HG03095 (cell line): ENCODE data around the gene STK11.
"Not testable (repeated sequence)": the region's sequence is repeated elsewhere in the genome, so short reads cannot be mapped to it uniquely, and the experiment has no call there.

Experiments
- ATAC-seq: cut with Tn5 transposase; IDR thresholded peaks from one replicate; pipeline ENCODE4 v1.9.1; 2021; ENCODE audit warnings: moderate library complexity; ENCODE audit not compliant: unreplicated experiment

STK11 gene

DNA sequence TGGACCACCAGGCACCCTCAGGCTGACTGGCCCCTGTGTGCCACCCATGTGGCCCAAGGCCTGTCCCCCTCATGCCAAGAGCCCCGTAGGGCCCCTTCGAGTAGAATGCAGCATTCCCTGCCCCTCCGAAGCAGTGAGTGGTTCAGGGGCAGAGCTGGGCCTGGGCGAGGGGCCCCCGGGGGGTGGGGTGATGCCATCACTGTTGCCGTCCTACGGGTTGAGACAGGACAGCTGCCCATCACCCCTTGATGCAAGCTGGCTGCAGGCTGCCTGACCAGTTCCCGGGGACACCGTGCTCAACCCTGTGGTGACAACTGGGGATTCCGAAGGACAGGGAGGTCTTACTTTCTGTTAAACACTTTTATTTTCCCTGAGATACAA is 36.2 kb upstream of the STK11 start:
- no peak for ATAC-seq

DNA sequence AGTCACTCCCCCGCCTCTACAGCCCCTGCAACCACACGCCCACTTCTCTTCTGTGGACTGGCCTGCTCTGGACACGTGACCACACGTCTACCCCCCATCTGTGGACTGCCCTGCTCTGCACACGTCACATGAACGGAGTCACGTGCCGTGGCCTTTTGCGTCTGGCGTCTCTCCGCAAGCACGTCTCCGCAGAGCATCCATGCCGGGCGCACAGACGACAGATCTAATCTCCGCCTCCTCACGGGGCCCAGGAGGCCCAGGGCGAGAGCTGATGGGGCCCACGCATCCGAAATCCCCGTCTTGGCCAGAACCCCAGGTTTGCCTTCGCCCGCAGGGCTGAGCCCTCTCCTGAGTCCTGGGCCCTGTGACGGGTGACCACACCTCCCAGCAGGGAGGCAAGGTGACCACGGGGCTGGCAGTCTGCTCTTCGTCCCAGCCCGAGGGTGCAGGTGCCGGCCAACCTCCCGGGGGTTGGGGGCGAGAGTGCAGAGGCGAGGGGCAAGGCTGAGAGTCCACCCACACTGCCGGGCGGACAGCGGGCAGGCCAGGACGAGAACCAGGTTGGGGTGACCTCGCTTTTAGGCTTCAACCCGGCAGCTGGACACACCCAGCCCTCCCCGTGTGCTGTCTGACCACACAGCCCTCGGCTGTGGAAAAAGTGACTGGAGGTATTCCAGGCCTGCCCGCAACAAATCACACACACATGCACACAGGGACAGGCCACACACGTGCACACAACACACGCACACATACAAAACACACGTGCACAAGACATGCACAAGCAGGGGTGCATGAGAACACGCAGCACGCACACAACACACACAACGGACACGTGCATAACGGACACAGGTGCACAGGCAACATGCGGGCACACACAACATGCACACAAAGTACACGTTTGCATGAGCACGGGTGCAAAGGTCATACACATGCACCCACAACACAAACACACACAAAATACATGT is 35.4 kb upstream of the STK11 start:
- ATAC-seq: no peak

DNA sequence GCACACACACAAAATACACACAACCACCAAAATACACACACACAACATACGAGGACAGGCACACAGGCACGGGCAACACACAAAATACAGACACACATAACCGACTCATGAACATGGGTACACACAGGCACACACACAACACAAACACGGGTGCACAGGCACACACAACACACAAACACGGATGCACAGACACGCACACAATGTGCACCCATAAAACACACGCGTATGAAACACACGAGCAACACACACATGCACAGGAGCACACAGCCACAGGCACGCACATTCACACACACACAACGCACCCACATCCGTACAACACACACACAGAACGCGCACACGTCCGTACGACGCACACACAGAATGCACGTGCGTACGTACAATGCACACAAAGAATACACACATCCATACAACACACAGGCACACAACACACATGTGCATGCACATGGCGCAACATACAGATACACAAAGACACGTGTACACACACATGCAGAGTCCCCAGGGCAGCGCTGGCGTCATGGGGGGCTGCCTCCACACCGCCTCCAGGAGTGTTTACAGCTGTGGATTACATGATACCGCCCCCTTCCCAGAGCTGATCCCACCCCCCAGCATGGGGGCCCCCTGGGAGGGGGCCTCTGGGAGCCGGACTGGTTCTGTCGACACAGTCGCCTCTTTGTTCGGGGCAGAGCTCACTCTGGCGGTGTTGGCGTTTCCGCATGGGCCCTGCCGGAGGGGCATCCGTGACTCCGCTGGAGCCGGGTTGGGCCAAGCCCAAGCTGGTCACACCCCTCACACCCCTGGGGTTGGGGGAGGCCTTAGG is 34.4 kb upstream of the STK11 start:
- ATAC-seq: no peak

DNA sequence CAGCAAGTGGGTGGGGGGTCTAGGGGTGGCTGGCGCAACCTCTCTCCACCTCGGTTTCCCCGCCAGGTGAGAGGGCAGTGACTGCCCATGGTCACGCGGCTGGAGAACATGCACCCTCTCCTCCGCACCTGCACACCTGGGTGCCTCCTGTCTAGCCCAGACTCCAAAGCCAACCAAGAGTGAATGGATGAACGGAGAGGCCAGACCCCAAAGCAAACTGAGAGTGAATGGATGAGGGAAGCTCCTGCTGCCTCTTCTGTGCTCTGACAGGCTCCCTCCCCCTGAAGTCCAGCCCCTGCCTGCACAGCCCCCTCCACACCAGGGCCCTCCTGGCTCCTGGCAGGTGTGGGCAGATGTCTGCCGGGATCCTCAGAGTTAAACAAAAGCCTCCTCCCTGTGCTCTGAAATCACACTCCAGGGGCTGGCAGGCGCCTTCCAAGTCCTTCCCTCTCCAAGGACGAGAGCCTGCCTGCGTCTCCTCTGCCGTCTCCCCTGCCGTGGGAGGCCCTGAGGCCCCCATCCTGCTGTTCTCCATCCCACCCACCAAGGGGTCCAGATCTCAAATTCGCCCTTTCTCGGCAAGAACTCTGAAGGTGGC is 33.7 kb upstream of the STK11 start:
- ATAC-seq: no peak

DNA sequence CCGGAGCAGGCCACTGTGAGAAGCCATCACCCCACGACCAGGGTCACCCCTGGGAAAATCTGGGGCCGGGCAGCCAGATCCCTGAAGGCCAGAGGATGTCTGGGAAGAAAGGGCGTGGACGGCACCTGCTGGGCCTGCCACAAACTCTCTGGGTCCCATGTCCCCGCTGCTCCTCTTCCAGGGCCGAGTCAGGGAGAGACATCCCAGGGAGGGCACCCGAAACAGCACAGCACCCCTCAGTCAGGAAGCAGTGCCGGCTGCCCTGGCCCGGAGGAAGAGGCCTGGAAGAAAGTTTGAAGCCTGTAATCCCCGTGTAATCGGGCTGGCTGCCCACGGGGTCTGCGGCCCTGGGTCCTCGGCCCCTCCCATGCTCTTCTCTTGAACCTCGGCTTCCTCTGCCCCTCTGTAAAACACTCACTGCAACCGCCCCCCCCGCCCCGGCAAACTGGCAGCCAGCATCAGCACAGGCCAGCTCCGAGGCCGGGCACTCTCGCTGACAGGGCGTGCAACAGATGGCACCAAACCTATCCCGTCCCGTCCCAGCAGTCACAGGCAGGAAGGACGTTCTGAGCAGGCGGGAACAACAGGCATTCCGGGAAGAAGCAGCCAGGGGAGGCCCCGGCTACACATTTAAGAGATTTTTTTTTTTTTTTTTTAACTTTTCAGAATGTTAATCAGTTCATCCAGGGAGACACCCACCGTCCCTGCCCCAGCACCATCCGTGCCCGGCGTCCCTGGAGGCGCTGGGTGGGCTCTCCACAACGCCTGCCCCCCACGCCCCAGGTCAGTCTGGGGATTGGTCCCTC is 33.0 kb upstream of the STK11 start:
- no peak for ATAC-seq

DNA sequence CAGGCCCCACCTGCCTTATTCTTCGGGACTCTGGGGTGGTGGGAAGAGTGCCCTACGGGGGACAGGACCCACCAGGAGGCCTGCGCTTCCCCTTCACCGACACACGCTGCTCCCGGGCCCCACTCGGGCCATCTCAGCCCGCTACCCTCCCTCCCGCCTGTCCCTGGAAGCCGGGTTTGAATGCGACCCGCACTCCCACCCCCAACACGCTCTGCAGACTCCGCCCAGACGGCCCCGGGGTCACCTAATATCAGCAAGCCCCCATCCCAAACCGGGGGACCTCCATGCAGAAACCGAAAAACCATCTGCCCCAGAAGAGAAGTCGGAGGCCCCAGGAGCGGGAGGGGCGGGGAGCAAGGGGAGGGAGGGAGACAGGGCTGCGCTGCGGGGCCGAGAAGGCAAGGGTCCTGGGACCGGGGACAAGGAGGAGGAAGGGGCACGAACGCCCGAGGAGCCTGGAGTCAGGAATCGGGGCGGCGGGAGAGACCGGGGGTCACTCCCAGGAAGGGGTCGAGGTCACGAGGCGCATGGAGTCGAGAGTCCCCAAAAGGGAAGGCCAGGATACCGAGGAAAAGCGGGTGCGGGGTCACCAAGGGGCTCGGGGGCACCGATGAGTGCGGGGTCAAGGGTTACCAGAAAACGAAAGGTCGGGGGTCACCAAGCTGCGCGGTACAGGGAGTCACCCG is 32.3 kb upstream of the STK11 start:
- no peak for ATAC-seq

DNA sequence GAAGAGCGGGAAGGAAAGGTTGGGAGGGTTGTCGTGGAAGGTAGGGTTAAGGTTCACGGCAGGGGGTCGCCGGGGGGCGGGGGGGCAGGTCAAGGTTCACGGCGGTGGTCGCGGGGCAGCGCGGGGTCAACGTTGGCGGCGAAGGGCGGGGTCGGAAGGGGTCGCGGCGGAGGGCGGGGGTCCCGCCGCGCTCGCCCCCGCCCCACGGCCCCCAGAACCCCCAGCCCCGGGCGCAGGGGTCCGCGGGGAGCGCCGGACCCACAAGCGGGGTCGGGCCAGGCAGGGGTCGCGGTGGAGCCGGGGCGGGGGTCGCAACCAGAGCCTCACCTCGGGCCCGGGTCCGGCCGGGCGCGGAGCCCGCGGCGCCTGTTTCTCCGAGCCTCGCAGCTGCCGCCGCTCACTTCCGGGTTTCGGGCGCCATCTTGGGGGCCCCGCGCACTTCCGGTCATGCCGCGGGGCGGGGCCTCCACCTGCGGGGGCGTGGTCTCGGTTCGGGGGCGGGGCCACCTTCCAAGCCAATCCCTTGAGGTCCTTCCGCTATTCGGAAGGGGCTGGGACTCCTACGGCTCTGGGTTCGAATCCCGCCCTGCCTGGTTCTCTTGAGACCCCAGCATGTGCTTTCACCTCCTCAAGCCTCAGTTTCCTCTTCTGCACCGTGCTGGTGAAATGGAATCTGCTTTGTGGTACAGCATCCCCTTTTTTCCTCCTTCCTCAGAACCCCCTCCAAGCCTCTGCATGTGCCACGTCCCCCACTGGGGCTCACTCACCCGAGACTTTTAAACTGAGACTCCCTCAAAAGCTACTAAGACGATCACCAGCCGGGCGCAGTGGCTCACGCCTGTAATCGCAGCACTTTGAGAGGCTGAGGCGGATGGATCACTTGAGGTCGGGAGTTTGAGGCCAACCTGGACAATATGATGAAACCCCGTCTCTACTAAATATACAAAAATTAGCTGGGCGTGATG is 31.5 kb upstream of the STK11 start, which contains the start of gene SBNO2:
TSS of gene SBNO2 (minus strand) at position 424 of the 965 bp plus-strand sequence. CDS start 19,992 bp downstream, outside the sequence.
- peak; percentile 57 for ATAC-seq

DNA sequence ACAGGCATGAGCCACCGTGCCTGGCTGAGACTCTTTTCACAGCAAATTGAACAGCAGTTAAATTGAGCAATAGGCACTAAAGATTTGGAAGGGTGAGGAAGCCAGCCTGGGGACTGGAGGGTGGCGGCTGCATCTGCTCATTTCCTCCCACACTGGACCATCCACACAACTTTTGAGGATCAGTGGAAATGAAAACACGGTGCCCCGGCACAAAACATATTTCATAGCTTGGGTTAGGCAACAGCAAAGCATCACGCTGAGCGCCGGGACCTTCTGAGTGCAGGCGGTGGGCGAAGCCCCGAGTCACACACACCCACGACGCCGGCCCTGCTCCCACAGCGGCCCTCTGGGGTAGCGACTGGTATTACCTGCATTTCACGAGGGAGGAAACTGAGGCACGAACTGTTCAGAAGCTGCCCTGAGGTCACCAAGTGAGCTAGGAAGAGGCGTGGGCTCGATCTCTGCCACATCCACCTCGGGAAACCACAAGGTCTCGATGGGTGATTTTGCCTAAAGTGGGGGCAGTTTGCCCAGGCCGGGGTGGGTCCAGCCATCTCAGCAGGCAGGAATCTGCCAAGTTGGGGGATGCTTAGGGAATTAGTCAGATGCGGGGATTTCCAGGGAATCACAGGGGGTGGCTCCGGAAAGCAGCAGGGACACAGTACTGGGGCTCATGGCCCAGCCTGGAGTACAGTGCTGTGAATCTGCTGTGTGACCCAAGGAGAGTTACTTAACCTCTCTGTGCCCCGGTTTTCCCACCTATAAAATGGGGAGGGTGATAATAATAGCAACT is 28.1 kb upstream of the STK11 start:
- no peak for ATAC-seq

DNA sequence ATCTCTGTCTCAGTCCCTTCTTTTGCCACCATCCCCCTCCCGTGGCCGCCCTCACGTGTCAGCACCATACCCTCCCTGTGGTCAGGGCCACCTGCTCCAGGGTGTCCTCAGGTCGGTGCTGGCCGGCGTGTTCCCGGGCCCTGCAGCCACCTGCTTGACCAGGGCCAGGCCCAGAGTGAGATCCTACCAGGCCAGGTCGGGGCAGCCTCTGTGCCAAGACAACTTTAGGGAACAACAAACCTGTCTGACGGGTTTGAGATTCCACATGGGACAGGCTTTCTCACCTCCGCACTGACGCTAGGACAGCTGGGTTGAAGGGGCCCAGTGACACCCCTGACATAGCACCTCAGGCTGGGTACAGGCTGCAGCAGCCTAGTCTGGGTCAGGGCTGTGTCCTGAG is 24.0 kb upstream of the STK11 start:
- ATAC-seq: no peak

DNA sequence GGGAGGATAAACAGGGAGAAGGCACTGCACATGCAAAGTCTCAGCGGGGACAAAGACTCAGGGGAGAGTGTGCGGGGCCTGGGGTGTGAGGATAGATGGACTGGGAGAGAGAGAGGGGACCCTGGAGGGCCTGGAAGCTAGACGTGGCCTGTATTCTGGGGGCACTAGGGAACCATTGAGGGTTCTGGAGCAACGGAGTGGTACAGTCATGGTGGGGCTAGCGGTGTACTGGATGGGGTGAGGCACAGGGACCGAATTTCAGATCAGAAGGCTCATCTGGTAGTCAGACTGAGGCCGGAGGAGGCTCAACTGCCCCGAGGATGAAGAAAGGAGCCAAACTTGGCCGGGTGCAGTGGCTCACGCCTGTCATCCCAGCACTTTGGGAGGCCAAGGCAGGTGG is 23.5 kb upstream of the STK11 start:
- no peak for ATAC-seq

DNA sequence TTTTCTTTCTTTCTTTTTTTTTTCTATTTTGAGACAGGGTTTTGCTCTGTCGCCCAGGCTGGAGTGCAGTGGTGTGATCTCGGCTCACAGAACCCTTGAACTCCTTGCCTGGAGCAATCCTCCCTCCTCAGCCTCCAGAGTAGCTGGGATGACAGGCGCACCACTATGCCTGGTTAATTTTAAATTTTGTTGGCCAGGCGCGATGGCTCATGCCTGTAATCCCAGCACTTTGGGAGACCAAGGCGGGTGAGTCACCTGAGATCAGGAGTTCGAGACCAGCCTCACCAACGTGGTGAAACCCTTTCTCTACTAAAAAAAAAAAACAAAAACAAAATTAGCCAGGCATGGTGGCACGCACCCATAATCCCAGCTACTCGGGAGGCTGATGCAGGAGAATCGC is 22.9 kb upstream of the STK11 start:
- ATAC-seq: no peak

DNA sequence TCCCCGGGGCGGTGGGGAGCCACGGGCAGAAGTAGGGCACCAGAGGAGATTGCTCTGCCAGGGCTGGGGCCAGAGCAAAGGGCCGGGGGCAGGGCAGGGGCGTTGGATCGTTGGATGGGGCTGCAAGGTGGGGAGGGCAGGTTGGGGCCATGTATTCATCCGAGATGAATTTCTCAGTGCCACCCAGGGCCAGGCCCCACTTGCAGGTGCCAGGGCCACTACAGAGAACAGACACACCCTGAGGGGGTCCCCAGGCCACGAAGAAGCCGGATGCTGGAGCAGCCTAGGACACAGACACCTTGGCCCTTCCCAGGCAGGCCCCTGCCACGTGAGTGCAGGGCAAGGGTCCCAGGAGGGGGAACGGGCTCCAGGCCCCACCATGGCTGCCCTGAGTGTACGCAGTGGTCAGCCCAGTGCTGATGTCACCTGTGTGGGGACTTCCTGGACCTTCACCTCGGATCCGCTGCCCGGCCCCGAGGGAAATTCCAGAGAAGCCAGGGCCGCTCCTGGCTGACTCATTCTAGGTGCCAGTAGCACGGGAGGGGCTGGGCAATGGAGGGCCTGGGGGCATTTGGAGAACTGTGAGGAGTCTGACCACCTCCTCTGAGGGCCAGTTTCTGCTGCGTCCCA is 21.9 kb upstream of the STK11 start:
- ATAC-seq: no peak

DNA sequence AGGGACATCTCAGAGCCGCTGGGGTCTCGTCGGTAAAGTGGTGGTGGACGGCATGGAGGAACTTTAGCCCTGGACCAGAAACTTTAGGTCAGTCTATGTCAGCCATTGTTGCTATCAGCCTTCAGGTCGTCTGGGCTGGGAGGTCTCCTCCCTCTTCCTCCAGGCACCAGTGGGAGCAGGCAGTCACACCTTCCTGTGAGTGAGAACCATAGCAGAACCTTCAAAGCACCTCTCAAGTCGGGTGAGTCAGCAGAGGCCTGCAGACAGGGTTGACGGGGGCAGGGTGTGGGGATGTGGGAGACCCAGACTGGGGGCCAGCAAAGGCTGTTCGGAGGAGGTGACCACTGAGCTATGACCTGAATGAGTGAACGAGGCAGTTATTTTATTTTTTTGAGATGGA is 16.2 kb upstream of the STK11 start:
- ATAC-seq: no peak

DNA sequence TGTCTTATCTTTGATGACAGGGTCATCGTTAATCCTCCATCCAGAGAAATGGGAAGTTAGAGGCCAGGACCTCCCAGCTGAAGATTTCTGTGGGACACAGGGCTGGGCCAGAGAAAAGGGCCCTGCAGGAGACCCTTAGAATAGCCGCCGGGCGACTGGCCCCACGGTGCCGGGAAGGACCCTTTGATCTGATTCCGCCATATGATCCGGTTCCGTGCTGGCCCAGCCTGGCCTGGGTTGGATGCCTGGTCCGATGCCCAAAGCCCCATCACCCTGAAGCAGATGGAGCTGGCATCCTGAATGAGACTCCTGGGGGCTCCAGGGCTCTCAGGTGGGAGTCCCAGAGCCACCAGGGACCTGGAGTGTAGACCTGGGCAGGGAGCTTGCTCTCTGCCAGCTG is 6.0 kb upstream of the STK11 start:
- ATAC-seq: no peak

DNA sequence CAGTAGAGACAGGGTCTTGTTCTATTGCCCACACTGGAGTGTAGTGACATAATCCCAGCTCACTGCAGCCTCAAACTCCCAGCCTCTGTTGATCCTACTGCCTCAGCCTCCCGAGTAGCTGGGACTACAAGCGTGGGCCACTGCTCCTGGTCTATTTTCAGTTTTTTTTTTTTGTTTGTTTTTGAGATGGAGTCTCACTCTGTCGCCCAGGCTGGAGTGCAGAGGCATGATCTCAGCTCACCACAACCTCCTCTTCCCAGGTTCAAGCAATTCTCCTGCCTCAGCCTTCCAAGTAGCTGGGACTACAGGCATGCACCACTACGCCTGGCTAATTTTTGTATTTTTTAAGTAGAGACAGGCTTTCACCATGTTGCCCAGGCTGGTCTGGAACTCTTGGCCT is 5.0 kb upstream of the STK11 start:
- ATAC-seq: not testable (repeated sequence)

DNA sequence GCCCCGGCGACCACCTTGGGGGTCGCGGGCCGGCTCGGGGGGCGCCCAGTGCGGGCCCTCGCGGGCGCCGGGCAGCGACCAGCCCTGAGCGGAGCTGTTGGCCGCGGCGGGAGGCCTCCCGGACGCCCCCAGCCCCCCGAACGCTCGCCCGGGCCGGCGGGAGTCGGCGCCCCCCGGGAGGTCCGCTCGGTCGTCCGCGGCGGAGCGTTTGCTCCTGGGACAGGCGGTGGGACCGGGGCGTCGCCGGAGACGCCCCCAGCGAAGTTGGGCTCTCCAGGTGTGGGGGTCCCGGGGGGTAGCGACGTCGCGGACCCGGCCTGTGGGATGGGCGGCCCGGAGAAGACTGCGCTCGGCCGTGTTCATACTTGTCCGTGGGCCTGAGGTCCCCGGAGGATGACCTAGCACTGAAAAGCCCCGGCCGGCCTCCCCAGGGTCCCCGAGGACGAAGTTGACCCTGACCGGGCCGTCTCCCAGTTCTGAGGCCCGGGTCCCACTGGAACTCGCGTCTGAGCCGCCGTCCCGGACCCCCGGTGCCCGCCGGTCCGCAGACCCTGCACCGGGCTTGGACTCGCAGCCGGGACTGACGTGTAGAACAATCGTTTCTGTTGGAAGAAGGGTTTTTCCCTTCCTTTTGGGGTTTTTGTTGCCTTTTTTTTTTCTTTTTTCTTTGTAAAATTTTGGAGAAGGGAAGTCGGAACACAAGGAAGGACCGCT is 729 bp downstream of the STK11 start:
- ATAC-seq: no peak

DNA sequence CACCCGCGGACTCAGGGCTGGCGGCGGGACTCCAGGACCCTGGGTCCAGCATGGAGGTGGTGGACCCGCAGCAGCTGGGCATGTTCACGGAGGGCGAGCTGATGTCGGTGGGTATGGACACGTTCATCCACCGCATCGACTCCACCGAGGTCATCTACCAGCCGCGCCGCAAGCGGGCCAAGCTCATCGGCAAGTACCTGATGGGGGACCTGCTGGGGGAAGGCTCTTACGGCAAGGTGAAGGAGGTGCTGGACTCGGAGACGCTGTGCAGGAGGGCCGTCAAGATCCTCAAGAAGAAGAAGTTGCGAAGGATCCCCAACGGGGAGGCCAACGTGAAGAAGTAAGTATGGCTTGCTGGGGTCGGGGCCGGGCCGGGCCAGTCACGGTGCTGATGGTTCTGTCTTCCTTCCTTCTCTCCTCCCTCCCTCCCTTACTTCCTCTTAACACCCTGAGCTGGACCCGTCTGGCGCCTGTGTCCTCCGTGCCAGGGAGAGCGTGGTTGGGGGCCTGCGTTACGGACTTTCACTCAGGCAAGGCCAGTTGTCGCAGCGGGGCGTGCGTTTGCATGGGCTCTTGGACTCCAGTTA is 1.4 kb downstream of the STK11 start:
- ATAC-seq: no peak
